Epidermal melanocyte (primary cell): ENCODE data around the gene MORF4L2.

ENCODE experiments used
- DNase-seq: peaks from one replicate; pipeline ENCODE4 v3.0.0; 2011; ENCODE audit warnings: low spot score; ENCODE audit not compliant: insufficient read length

The MORF4L2 gene

GRCh38 chrX:103686199-103687072, at the start of gene MORF4L2:
Gene MORF4L2 (minus strand): TSS chrX:103686699. CDS start chrX:103677027, 9,672 bp downstream.
- DNase-seq = peak; percentile 64

GRCh38 chrX:103734125-103734760, 47.7 kb upstream of the MORF4L2 start:
- DNase-seq = no peak

- DNase-seq = no peak
Measured at GRCh38 chrX:103733017-103733416, 46.5 kb upstream of the MORF4L2 start.

GRCh38 chrX:103730796-103731493, 44.4 kb upstream of the MORF4L2 start:
- DNase-seq = no peak

- no peak for DNase-seq
Measured at GRCh38 chrX:103730147-103730795, 43.8 kb upstream of the MORF4L2 start.

- no peak for DNase-seq
Measured at GRCh38 chrX:103729015-103729414, 42.5 kb upstream of the MORF4L2 start.

GRCh38 chrX:103727115-103727514, 40.6 kb upstream of the MORF4L2 start:
- no peak for DNase-seq

GRCh38 chrX:103726477-103726876, 40.0 kb upstream of the MORF4L2 start:
- no peak for DNase-seq

- DNase-seq = no peak
Measured at GRCh38 chrX:103722505-103722904, 36.0 kb upstream of the MORF4L2 start.

- DNase-seq = no peak
Measured at GRCh38 chrX:103718120-103718519, 31.6 kb upstream of the MORF4L2 start.

- DNase-seq = no peak
Measured at GRCh38 chrX:103716962-103717361, 30.5 kb upstream of the MORF4L2 start.

- no peak for DNase-seq
Measured at GRCh38 chrX:103710609-103711008, 24.1 kb upstream of the MORF4L2 start, which contains the start of gene TMEM31. Gene TMEM31 (plus strand): TSS chrX:103710909. CDS start chrX:103712259, 1,350 bp downstream.

- DNase-seq = no peak
Measured at GRCh38 chrX:103704863-103705262, 18.4 kb upstream of the MORF4L2 start.

GRCh38 chrX:103699243-103699642, 12.7 kb upstream of the MORF4L2 start:
- DNase-seq = no peak

- DNase-seq = no peak
Measured at GRCh38 chrX:103697687-103698086, 11.2 kb upstream of the MORF4L2 start.

- no peak for DNase-seq
Measured at GRCh38 chrX:103691059-103691458, 4.6 kb upstream of the MORF4L2 start.

GRCh38 chrX:103688946-103689345, 2.4 kb upstream of the MORF4L2 start:
- DNase-seq = no peak

- no peak for DNase-seq
Measured at GRCh38 chrX:103687696-103688201, 1.2 kb upstream of the MORF4L2 start.

- no peak for DNase-seq
Measured at GRCh38 chrX:103687073-103687695, 685 bp upstream of the MORF4L2 start.

GRCh38 chrX:103685396-103685795, 1.1 kb downstream of the MORF4L2 start:
- DNase-seq = no peak

GRCh38 chrX:103681443-103681842, 5.1 kb downstream of the MORF4L2 start:
- DNase-seq = no peak
